ENCODE measurements around the gene STMN3. TPM values are rescaled to one million over a fixed set of nuclear protein-coding genes. Genes with fewer than 3 reads are reported as not detected.

The STMN3 gene
- total and polyA plus RNA-seq, 4 donors, result 0.42 to 2.9 (median 0.91) TPM

- 95% methylated on average over 33 of the region's 33 CpGs for WGBS
- Histone ChIP-seq H3K27ac (ENCODE audit: low read depth in 1 of 2, low read length in 2 of 2) (no peak overlapping the region), H3K27me3 (ENCODE audit: control insufficient read depth in 4 of 4, insufficient read depth in 4 of 4, low read length in 3 of 4) (no peaks in the 10 kb centered on the region), H3K9me3 (ENCODE audit: control insufficient read depth in 4 of 4, low read length in 3 of 4) (no peaks in the 10 kb centered on the region), H3K36me3 (ENCODE audit: control insufficient read depth in 4 of 4, insufficient read depth in 3 of 4, low read depth in 1 of 4, low read length in 3 of 4) (peaks cover 2 to 30% (median 14%) of the 10 kb centered on the region in 4 donors), H3K4me1 (ENCODE audit: control insufficient read depth in 4 of 4, insufficient read depth in 4 of 4, low read length in 3 of 4) (peaks cover 3 to 19% (median 16%) of the 10 kb centered on the region in 4 donors), H3K4me3 (ENCODE audit: low read depth in 1 of 3, low read length in 3 of 3) (no peak overlapping the region), H3K9ac (ENCODE audit: low read depth in 1 of 2, low read length in 2 of 2) (no peak overlapping the region)
- DNase-seq (ENCODE audit: low spot score), result no peak
- TF ChIP-seq NR2F2 (IDR thresholded peaks at IDR 0.05) (no peak), HNF4G (IDR thresholded peaks at IDR 0.05) (no peak), MAX (IDR thresholded peaks at IDR 0.05) (no peak), FOXA2 (IDR thresholded peaks at IDR 0.05) (no peak), SP1 (IDR thresholded peaks at IDR 0.05) (no peak)
Measured at GRCh38 chr20:63661959-63662812, 9.0 kb upstream of the STMN3 start.

GRCh38 chr20:63661108-63661507, 7.9 kb upstream of the STMN3 start:
- Histone ChIP-seq H3K9ac (ENCODE audit: low read depth in 1 of 2, low read length in 2 of 2) (no peak overlapping the region), H3K4me3 (ENCODE audit: low read depth in 1 of 3, low read length in 3 of 3) (no peak overlapping the region), H3K27me3 (ENCODE audit: control insufficient read depth in 4 of 4, insufficient read depth in 4 of 4, low read length in 3 of 4) (no peaks in the 10 kb centered on the region), H3K27ac (ENCODE audit: low read depth in 1 of 2, low read length in 2 of 2) (no peak overlapping the region), H3K9me3 (ENCODE audit: control insufficient read depth in 4 of 4, low read length in 3 of 4) (no peaks in the 10 kb centered on the region), H3K36me3 (ENCODE audit: control insufficient read depth in 4 of 4, insufficient read depth in 3 of 4, low read depth in 1 of 4, low read length in 3 of 4) (peaks cover under 1 to 25% (median 12%) of the 10 kb centered on the region in 4 donors), H3K4me1 (ENCODE audit: control insufficient read depth in 4 of 4, insufficient read depth in 4 of 4, low read length in 3 of 4) (peaks cover 3 to 21% (median 16%) of the 10 kb centered on the region in 4 donors)
- 98% methylated on average over 22 of the region's 22 CpGs for WGBS
- no peak for TF ChIP-seq HNF4G (IDR thresholded peaks at IDR 0.05)
- no peak for TF ChIP-seq JUND (IDR thresholded peaks at IDR 0.05)
- TF ChIP-seq REST (IDR thresholded peaks at IDR 0.05), result no peak
- no peak for TF ChIP-seq GABPA (IDR thresholded peaks at IDR 0.05 in 1 of 2, conservative IDR thresholded peaks at IDR 0.05 in 1 of 2)
- no peak for TF ChIP-seq HNF4A (conservative IDR thresholded peaks at IDR 0.05)
- TF ChIP-seq ZBTB33 (IDR thresholded peaks at IDR 0.05), result no peak
- TF ChIP-seq EGR1 (IDR thresholded peaks at IDR 0.05; ENCODE audit: low read depth in 2 of 2), result no peak
- TF ChIP-seq RXRA (IDR thresholded peaks at IDR 0.05), result no peak
- TF ChIP-seq CTCF (IDR thresholded peaks at IDR 0.05; ENCODE audit: low read depth, low read length, missing input control), result no peak
- TF ChIP-seq ATF3 (IDR thresholded peaks at IDR 0.05), result no peak
- no peak for TF ChIP-seq FOXA2 (IDR thresholded peaks at IDR 0.05)
- no peak for TF ChIP-seq NR2F2 (IDR thresholded peaks at IDR 0.05)
- TF ChIP-seq FOXA1 (IDR thresholded peaks at IDR 0.05), result no peak
- no peak for TF ChIP-seq TAF1 (conservative IDR thresholded peaks at IDR 0.05)
- no peak for TF ChIP-seq YY1 (IDR thresholded peaks at IDR 0.05)
- DNase-seq (ENCODE audit: low spot score), result no peak
